GM13976 (cell line): ENCODE results near the gene CCNB1IP1.
"Not testable (repeated sequence)": the region's sequence is repeated elsewhere in the genome, so short reads cannot be mapped to it uniquely, and the experiment has no call there.

Source experiments
- DNase-seq: peaks from one replicate; pipeline ENCODE4 v3.0.0; 2012; ENCODE audit warnings: low spot score
- in situ Hi-C: fragments of 300-500 bp; cut with MboI; formaldehyde crosslinking; loops from one replicate; pipeline ENCODE4 v1.12.0; 2022; ENCODE audit warnings: low sequenced_read_pairs, mixed read lengths, inconsistent platforms; ENCODE audit not compliant: unreplicated experiment
- TF ChIP-seq, protein P1 (sequence below): IDR thresholded peaks from 2 replicates; pipeline ENCODE4 v1.5.1; 2012; ENCODE audit warnings: borderline replicate concordance, mild to moderate bottlenecking; ENCODE audit not compliant: insufficient read depth; ENCODE audit errors: extremely low read depth, missing control alignments, control extremely low read depth

CCNB1IP1 gene

DNA sequence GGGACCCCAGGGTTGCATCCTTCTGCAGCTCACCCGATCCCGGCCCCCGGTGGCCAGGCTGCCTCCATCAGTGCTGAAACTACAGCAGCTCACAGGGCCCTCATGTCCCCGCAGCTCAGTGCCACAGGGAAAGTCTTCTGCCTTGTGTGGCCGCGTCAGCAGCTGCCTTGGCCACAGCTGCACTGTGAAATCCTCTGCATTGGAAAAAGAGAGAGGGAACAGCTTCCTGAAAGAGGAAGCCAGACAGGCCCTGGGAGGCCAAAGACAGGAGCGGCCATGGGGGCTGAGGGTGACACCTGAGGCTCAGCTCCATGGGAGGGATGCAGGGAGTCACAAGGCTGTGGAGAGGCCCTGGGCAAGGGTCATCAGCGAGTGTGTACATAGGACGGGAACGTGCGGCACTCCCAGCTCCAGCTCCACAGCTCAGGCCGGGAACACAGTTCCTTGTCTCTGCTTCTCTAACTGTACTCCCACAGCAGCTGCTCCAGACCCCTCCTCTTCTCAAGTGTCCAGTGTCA lies 43.1 kb upstream of the CCNB1IP1 start:
- TF ChIP-seq, protein P1, sequence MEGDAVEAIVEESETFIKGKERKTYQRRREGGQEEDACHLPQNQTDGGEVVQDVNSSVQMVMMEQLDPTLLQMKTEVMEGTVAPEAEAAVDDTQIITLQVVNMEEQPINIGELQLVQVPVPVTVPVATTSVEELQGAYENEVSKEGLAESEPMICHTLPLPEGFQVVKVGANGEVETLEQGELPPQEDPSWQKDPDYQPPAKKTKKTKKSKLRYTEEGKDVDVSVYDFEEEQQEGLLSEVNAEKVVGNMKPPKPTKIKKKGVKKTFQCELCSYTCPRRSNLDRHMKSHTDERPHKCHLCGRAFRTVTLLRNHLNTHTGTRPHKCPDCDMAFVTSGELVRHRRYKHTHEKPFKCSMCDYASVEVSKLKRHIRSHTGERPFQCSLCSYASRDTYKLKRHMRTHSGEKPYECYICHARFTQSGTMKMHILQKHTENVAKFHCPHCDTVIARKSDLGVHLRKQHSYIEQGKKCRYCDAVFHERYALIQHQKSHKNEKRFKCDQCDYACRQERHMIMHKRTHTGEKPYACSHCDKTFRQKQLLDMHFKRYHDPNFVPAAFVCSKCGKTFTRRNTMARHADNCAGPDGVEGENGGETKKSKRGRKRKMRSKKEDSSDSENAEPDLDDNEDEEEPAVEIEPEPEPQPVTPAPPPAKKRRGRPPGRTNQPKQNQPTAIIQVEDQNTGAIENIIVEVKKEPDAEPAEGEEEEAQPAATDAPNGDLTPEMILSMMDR = no peak
- in situ Hi-C loops = no loop called here
- no peak for DNase-seq

DNA sequence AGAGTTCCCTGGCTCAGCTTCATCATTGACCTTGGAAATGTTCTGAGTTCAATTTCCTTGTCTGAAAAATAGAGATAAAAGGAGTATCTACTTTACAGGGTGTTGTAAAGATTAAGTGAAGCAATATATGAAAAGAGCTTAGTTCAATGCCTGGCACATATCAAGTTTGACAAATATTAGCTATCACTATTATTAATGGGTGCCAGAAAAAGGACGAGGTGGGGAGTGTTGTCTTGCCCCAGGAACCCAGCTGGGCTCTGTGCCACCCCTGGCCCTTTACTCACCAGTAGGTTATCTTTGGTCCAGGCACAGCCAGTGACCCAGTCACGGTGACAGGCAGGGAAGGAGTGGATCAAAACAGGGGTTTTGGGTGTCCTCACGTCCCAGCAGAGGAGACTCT lies 42.4 kb upstream of the CCNB1IP1 start:
- TF ChIP-seq, protein P1 = no peak
- in situ Hi-C loops = no loop called here
- DNase-seq = no peak

DNA sequence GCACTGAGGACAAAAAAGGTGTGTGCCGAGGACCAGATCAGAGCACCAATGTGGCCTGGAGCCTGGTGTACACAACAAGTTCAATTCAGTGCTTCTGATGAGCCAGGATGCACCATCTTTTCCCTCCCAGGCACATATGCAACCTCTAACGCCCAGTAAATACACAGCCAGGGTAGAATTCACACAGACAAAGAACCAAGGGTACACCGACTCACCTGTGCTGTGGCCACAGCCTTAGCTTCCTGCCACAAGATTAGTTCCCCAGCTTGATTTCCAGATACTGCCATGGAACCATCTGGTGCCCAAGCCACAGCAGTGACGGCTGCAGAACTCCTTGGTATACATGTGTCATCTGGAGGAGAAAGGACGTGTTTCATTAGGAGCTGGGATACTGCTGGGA lies 39.7 kb upstream of the CCNB1IP1 start:
- TF ChIP-seq, protein P1 = no peak
- no peak for DNase-seq
- in situ Hi-C loops = no loop called here

DNA sequence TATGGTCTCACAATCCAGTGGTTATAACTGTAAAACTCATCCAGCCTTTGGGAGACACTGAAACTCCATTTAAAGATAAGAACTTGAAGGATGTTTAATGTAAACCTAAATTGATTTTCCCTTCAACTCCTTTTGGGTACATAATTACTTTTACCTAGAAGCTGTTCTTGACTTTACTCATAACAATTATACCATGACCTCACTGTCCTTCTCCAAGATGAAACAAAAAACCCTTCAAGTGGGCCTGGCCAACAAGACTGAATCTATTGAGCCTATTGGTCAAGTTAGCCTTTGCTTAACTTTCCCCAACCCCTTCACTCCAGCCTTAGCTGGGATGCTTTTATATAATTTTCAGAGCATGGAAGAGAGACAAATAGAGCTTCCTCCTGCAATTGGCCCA lies 32.8 kb upstream of the CCNB1IP1 start:
- TF ChIP-seq, protein P1 = no peak
- in situ Hi-C loops = no loop called here
- no peak for DNase-seq

DNA sequence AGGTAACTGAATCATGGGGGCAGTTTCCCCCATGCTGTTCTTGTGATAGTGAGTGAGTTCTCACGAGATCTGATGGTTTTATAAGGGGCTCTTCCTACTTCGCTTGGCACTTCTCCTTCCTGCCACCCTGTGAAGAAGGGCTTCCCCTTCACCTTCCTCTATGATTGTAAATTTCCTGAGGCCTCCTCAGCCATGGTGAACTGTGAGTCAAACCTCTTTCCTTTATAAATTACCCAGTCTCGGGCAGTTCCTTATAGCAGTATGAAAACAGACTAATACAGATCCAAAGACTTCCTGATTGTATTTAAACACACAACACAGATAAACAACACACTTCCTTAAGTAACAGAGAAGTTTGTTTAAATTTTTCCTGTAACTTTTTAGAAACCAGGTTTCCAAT lies 25.4 kb upstream of the CCNB1IP1 start:
- DNase-seq, in situ Hi-C loops: not testable (repeated sequence)

DNA sequence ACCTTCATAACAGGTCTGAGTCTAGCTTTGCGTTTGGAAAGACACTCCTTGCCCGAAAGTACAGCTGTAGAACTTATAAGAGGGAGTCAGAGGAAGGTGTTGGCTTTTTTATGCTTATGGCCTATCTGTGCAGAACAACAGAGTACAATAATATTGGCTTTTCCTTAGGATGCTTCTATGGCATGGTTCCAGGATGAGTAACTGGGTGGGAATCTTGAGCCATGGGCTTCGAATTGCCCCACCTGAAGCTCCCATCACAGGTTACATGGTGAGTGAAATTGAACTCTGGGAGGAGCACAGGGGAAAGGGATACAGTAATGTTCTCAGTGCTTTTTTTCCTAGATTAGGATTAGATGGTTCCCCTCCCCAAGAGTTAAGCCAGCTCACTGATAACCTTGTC lies 23.3 kb upstream of the CCNB1IP1 start:
- no peak for DNase-seq
- in situ Hi-C loops = no loop called here

DNA sequence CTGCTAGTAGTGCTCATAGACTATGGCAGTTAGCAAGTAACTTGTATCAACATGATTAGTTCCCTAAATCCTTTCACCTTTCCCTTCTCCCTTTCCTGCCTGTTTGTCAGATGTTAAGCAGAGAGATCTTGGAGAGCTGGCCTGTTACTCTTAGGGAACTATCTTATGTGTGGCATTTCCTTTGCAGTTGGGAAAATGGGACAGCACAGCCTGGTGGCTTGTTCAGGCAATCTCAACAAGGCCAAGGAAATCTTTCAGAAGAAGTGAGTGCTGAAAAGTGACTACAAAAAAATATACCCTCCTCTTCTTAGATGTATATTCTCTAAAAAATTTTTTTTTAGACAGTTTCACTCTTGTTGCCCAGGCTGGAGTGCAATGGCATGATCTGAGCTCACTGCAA lies 17.8 kb upstream of the CCNB1IP1 start:
- TF ChIP-seq, protein P1 = no peak
- in situ Hi-C loops = no loop called here
- DNase-seq = no peak

More for the DNA sequence above, 23.3 kb upstream of the CCNB1IP1 start:
- TF ChIP-seq, protein P1 = no peak
